H4 (cell line): ENCODE data around the gene NUCB2. TPM values are rescaled to one million over a fixed set of nuclear protein-coding genes. Genes with fewer than 3 reads are reported as not detected.

ENCODE experiments used
- DNase-seq: peaks from one replicate; pipeline ENCODE4 v3.0.0-alpha.2; 2015; ENCODE audit warnings: low spot score
- total RNA-seq: library from RNA; depleted of rRNA; stranded (reverse); fragments of >200 nt; shearing (Covaris generic); gene quantifications from 2 replicates; pipeline ENCODE4 v1.2.3, GENCODE V29; 2014

NUCB2 gene
- total RNA-seq, 1 experiment from 2014 or later, result 83.7 TPM

- no peak for DNase-seq
These were observed 7.6 kb upstream of the NUCB2 start for GRCh38 chr11:17268902-17269301.

DNA sequence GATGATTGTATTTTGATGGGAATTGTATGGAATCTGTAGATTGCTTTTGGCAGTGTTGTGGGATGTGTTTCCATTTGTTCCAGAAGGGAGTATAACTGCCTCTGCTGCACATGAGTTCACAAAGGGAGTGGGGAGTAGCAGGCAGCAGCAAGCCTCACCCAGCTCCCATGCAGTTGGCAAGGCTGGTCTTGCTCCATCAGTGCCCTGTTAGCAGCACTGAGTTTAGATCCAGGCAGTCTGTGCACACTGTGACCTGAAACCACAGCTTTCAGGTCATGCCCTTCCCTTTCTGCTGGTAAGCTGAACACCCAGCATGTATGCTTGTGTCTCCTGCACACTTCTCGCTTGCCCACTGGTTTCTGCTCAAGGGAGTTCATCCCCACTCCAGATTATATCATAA is 3.7 kb upstream of the NUCB2 start:
- no peak for DNase-seq

DNA sequence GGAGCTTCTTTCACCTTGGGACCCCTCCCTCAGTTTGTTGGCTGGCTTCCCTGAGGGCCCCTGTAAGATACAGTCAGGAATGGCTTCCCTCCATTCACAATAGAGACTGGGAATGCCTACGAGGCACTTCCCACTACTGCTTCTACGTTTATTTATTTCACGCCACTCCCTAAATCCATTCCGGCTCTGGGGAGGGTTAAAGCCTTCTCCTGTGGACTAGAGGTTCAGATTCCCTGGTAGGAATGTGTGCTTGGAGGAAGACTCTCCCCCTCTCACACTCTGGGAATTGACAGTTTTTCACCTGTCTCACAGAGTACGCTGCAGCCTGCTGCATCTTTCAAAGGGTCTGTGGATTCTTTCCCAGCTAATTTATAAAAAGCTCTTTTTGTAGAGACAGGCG is 3.3 kb upstream of the NUCB2 start:
- no peak for DNase-seq

- DNase-seq, result peak; percentile 25
These were observed 2.8 kb upstream of the NUCB2 start for GRCh38 chr11:17273668-17274282.

DNA sequence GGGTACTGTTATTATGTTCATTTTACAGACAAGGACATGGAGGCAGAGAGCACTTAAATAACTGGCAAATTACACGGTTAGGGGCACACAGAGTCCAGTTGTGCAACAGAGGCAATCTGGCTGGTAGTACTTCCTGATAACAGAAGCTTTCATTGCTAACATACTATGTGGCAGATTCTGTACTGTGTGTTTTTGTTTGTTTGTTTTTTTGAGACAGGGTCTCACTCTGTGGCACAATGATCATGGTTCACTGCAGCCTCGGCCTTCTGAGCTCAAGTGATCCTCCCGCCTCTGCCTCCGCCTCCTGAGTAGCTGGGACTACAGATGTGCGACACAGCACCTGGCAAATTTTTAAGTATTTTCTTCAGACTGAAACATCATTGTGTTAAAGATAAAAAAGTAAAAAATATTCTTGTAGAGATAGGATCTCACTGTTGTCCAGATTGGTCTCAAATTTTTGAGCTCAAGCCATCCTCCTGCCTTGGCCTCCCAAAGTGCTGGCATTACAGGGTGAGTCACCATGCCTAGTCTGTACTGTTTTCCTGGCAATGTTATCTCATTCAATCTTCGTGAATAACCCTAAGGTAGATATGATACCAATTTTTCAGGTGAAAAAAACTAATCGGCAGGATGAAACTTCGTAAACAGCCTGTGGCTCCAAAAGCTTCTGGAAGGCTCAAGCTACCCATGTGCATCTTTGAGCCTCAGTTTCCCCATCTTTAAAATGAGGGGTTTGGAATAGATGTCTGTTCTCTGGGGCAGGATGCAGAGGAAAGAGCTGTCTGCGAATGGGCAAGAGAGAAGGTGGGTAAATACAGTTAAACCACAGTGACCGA is 921 bp upstream of the NUCB2 start:
- no peak for DNase-seq

DNA sequence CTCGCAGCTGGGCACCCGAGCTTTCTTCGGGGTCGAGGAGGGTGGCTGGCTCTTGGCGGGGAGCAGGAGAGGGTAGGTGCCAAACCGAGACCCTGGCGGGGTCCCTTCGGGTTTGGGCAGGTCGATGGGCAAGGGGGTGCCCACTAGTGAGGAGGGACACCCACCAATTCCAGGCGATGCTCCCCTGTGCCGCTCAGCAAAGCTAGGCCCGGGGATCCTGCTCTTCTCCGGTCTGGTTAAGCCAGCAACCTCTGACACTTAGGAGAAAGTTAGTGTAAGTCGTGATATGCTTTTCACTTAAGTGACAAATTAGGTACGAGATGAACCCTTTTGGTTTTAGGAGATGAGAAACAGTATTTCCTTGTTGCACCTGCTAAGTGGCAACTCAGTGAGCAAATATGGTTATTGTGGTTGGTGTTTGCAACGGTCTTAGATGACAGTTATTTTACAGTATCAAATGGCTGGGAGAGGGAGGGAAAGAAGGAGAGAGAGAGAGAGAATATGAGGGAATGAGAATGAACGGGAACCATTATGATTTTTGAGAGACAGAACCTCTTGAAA is 565 bp downstream of the NUCB2 start:
- DNase-seq, result peak; percentile 33

- DNase-seq, result no peak
These were observed 4.1 kb downstream of the NUCB2 start for GRCh38 chr11:17280494-17281127.

DNA sequence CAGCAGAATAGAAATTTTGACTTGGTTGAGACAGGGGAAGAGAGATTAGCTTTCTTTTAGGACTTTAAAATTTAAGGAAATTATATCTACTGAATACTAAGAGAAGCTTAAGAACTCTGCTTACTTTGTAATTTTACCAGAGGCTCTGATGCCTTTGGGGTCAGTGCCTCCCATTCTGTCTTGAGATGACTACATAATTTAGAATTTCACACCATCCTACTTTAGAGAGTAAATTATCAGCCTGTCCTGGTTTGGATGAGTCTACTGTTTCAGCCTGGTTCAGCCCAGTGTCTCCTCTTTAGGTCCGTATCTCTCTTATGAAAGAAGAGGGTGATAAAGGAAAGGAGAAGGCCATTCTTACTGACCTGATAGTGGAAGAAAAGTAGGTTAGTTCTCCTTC is 9.8 kb downstream of the NUCB2 start:
- no peak for DNase-seq

DNA sequence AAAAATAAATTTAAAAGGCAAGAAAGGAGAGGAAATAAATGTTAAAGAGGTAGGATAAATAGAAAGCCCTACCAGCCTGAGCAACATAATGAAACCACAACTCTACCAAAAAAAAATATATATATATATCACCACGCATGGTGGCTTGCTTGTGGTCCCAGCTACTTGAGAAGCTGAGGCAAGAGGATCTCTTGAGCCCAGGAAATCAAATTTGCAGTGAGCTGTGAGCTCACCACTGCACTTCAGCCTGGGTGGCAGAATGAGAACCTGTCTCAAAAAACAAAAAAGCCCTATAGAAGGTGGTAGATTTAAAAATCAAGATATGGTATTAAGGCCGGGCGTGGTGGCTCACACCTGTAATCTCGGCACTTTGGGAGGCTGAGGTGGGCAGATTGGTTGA is 10.5 kb downstream of the NUCB2 start:
- no peak for DNase-seq

DNA sequence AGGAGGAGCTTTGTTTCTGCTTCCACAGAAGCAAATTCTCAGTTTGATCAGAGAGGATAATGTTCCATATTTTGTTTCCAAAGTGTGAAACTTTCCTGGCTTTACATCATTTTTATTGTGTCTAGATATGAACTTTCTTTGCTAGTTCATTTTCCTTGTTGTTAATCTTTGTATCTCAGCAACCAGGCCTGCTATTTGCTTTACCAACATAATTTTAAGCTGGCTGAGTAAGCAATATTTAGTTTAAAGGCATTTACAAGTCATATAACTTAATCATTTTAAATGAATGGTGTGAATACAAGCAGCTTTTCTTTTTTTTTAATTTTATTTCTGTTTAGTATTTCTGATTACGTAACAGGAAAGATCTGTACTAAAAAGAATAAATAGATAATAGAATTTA is 15.2 kb downstream of the NUCB2 start:
- DNase-seq, result no peak

DNA sequence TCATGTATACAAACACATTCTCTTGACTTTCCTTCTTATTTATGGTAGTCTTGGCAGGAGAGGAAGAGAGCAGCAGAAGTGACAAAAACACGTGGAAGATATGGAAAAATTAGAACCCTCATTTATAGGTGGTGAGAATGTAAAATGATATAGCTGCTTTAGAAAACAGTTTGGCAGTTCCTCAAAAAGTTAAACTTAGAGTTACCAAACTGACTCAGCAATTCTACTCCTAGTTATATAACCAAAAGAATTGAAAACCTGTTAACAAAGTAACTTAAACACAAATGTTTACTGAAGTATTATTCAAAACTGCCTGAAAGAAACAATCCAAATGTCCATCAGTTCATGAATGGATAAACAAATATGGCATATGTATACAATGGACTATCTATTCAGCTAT is 16.8 kb downstream of the NUCB2 start:
- no peak for DNase-seq

DNA sequence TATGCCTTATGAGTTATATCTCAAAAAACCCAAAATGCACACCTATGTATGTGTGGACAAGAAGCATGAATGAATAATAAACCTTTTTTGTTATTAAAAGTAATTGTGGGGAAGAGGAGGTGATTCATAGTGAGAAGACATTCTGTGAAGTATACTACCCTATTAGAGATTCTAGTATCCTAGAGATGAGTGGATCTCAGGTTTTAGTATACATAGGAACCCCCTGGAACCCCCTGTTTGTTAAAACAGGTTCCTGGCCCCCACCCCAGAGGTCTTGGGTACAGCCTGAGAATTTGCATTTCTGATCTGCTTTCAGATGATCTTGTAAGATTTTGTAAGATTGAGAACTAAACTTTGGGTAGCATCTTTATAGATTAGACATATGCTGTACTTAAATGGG is 17.5 kb downstream of the NUCB2 start:
- no peak for DNase-seq

DNA sequence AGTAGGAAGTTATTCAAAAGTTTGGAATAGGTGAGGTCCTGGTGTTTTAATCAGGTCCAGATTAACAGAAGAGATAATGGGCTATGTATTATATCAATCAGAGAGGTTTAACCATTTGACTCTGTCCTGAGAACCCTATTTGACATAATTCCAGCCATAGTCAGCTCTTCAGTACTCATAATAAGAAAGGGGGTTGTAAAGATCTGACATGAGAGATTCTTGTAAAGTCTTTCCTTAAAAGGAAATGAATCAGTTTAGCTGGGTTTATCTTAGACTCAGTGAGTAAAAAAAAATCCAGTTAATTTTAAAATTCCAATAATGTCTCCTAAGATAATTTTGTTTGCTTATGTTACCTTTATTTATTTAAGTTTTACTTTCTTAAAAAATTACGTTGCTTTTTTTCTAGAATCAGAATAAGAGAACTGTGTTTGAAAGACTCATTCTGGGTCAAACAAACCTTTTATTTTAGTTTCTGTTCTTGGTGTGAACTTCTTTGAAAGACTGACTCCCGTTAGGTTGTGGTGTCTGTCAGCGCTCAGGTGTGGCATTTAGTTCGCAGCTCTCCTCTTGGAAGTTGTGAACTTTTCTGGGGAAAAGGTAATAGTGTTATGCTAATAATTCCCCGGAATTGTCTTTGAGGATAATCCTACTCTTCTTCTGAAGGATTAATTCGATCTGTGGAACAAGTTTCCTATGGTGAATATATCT is 20.5 kb downstream of the NUCB2 start:
- DNase-seq, result no peak

- DNase-seq, result no peak
These were observed 21.8 kb downstream of the NUCB2 start for GRCh38 chr11:17298302-17298701.

- no peak for DNase-seq
These were observed 23.8 kb downstream of the NUCB2 start for GRCh38 chr11:17300372-17300771.

DNA sequence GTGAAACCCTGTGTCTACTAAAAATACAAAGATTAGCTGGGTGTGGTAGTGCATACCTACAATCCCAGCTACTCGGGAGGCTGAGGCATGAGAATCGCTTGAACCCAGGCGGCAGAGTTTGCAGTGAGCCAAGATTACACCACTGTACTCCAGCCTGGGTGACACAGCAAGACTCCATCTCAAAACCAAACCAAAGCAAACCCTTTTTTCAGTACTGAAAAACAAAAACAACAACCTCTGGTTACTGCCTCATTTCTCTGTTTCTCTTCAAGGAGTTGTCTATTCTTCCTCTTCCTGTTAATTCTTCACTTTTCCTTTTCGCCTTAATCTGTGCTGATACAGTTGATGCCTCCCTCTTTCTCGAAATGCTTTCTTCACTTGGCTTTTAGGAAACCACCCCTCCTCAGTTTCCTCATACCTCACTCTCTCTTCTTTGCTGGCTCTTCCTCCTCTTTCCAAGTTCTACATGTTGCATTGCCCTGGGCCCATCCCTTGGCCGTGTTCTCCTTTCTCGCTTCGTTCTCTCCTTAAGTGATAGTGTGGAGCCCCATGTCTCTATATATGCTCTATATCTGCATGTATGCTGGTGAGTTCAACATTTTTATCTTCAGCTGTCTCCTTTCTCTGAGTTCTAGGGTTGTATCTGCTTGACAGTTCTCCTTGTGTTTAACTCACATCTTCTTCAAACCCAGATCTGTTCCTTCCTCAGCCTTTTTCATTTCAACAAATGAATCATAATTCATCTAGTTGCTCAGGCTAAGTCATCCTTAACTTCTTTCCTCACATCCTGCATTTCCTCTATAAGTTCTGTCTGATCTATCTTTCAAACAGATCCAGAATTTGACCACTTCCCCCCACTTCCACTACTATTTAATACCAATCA is 37.1 kb downstream of the NUCB2 start:
- no peak for DNase-seq

GRCh38 chr11:17314232-17314547 is 37.7 kb downstream of the NUCB2 start:
- peak; percentile 71 for DNase-seq

DNA sequence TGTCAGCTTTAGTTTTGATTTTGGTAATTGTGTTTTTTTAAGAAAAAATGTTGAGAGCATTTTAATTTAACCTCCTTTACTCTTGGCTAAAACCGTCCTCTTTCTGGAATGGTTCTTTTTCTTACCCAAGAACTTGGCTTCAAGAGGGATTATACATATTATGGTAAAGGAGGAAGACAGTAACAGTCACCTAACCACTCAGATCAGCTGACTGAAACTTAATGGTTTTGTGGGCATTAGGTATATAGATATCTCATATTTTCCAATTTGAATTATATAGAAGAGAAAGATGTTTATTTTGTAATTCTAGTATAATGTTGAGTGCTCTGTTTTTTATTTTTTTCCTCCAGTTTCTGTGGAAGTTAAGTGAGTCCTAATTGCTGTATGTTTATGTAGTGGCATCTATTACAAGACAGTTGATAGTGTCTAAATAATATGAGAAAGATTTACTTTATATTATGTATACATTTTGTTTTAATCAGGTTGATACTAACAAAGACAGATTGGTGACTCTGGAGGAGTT is 38.4 kb downstream of the NUCB2 start:
- no peak for DNase-seq

DNA sequence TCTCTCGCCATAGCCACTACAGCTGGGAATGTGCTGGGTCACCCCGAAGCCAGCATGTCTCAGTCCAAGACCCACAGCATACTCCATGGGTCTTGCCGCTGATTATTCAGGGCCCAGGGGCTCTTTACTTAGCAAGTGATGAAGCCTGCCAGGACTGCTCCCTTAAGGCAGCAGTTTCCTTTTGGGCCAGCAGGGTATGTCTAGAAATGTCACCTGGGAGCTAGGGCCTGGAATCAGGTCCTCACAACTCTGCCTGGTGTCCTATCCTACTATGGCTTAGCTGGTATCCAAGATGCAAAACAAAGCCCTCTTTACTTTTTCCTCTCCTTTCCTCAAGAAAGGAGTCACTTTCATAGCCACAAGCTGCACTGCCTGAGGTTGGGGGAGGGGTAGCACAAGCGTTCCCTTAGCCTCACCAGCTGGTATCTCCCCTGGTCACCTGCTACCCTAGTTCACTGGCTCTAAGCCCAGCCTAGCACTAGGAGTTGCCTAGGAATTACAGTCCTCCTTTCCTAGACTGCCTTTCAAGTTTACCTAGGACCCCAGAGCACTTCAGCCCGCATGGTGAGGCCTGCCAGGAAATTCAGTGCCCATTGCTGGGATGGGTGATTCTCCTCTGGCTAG is 52.4 kb downstream of the NUCB2 start:
- no peak for DNase-seq

GRCh38 chr11:17331669-17332068 is 55.1 kb downstream of the NUCB2 start:
- no peak for DNase-seq
